ENCODE results near the gene CDKN2A.

Gene CDKN2A

GRCh38 chr9:21985964-21986667 lies 8.1 kb downstream of the CDKN2A start:
- H3K4me3 ChIP-seq (ENCODE audit: low read depth, low read length), result no peak overlapping the region
- no peak for DNase-seq (ENCODE audit: low read depth)

GRCh38 chr9:21984101-21984500 lies 10.1 kb downstream of the CDKN2A start:
- no peak for DNase-seq (ENCODE audit: low read depth)

GRCh38 chr9:21983561-21983935 lies 10.6 kb downstream of the CDKN2A start:
- no peak for DNase-seq (ENCODE audit: low read depth)
- no peak overlapping the region for H3K4me3 ChIP-seq (ENCODE audit: low read depth, low read length)

More at GRCh38 chr9:21984101-21984500, 10.1 kb downstream of the CDKN2A start:
- no peak overlapping the region for H3K4me3 ChIP-seq (ENCODE audit: low read depth, low read length)

- no peak for DNase-seq (ENCODE audit: low read depth)
- no peak overlapping the region for H3K4me3 ChIP-seq (ENCODE audit: low read depth, low read length)
Measured at GRCh38 chr9:21982861-21983560, 11.2 kb downstream of the CDKN2A start.

GRCh38 chr9:21982391-21982790 lies 11.8 kb downstream of the CDKN2A start:
- no peak overlapping the region for H3K4me3 ChIP-seq (ENCODE audit: low read depth, low read length)
- no peak for DNase-seq (ENCODE audit: low read depth)

GRCh38 chr9:21976334-21976875 lies 17.8 kb downstream of the CDKN2A start:
- no peak for DNase-seq (ENCODE audit: low read depth)
- H3K4me3 ChIP-seq (ENCODE audit: low read depth, low read length), result no peak overlapping the region

GRCh38 chr9:21974722-21975409 lies 19.3 kb downstream of the CDKN2A start:
- DNase-seq (ENCODE audit: low read depth), result no peak
- peak overlapping the region; percentile 65 for H3K4me3 ChIP-seq (ENCODE audit: low read depth, low read length)

GRCh38 chr9:21974343-21974721 lies 19.9 kb downstream of the CDKN2A start:
- no peak for DNase-seq (ENCODE audit: low read depth)
- peak overlapping the region; percentile 65 for H3K4me3 ChIP-seq (ENCODE audit: low read depth, low read length)

GRCh38 chr9:21972361-21972760 lies 21.8 kb downstream of the CDKN2A start:
- no peak overlapping the region for H3K4me3 ChIP-seq (ENCODE audit: low read depth, low read length)
- no peak for DNase-seq (ENCODE audit: low read depth)

GRCh38 chr9:21970800-21971640 lies 23.2 kb downstream of the CDKN2A start:
- no peak for DNase-seq (ENCODE audit: low read depth)
- no peak overlapping the region for H3K4me3 ChIP-seq (ENCODE audit: low read depth, low read length)

- no peak for DNase-seq (ENCODE audit: low read depth)
- no peak overlapping the region for H3K4me3 ChIP-seq (ENCODE audit: low read depth, low read length)
Measured at GRCh38 chr9:21969951-21970799, 24.0 kb downstream of the CDKN2A start.

- H3K4me3 ChIP-seq (ENCODE audit: low read depth, low read length), result no peak overlapping the region
- DNase-seq (ENCODE audit: low read depth), result no peak
Measured at GRCh38 chr9:21969011-21969940, 24.9 kb downstream of the CDKN2A start.

- H3K4me3 ChIP-seq (ENCODE audit: low read depth, low read length), result peak overlapping the region; percentile 12
- DNase-seq (ENCODE audit: low read depth), result no peak
Measured at GRCh38 chr9:21968331-21969010, 25.7 kb downstream of the CDKN2A start.

GRCh38 chr9:21967702-21968101 lies 26.5 kb downstream of the CDKN2A start:
- no peak overlapping the region for H3K4me3 ChIP-seq (ENCODE audit: low read depth, low read length)
- no peak for DNase-seq (ENCODE audit: low read depth)

GRCh38 chr9:21967169-21967568 lies 27.0 kb downstream of the CDKN2A start:
- no peak for DNase-seq (ENCODE audit: low read depth)
- H3K4me3 ChIP-seq (ENCODE audit: low read depth, low read length), result no peak overlapping the region

- no peak overlapping the region for H3K4me3 ChIP-seq (ENCODE audit: low read depth, low read length)
Measured at GRCh38 chr9:21966140-21966851, 27.9 kb downstream of the CDKN2A start.

More at GRCh38 chr9:21966140-21966851, 27.9 kb downstream of the CDKN2A start:
- DNase-seq (ENCODE audit: low read depth), result no peak

Measured in skeletal muscle cell (primary cell).